Measurements from ENCODE around the gene FASTKD1. TPM values are rescaled to one million over a fixed set of nuclear protein-coding genes. Genes with fewer than 3 reads are reported as not detected.
"Not testable (repeated sequence)": the region's sequence is repeated elsewhere in the genome, so short reads cannot be mapped to it uniquely, and the experiment has no call there.

Gene FASTKD1
- 65.2 TPM for total RNA-seq
- long read RNA-seq, transcript FASTKD1-205 (14 exons, 2,791 nt), result minor isoform, 7 of 65 reads
- long read RNA-seq, transcript FASTKD1-204 (15 exons, 2,967 nt), result major isoform, 28 of 65 reads
- long read RNA-seq, partial matches to known transcripts, result 6 of 65 reads
- long read RNA-seq, other reads (novel, unspliced or antisense), result 20 of 65 reads

- intact Hi-C loops (cut with DNase I), result loop anchor here (1.0 kb wide), 2 partner anchors 11 to 225 kb away; partner anchors contain the start of genes PPIG and SSB
- peak; percentile 95 for DNase-seq (ENCODE audit: low spot score)
Measured at GRCh38 chr2:169573160-169573973, at the start of gene FASTKD1. Gene FASTKD1 (minus strand): TSS chr2:169573865. CDS start chr2:169572029, 1,836 bp downstream.

GRCh38 chr2:169623235-169623634 lies 49.6 kb upstream of the FASTKD1 start:
- intact Hi-C loops (cut with DNase I), result no loop called here
- no peak for DNase-seq (ENCODE audit: low spot score)

- DNase-seq (ENCODE audit: low spot score), result no peak
- intact Hi-C loops (cut with DNase I), result no loop called here
Measured at GRCh38 chr2:169620509-169620908, 46.8 kb upstream of the FASTKD1 start.

GRCh38 chr2:169619946-169620345 lies 46.3 kb upstream of the FASTKD1 start:
- intact Hi-C loops (cut with DNase I), result no loop called here
- no peak for DNase-seq (ENCODE audit: low spot score)

- intact Hi-C loops (cut with DNase I); DNase-seq (ENCODE audit: low spot score): not testable (repeated sequence)
Measured at GRCh38 chr2:169615982-169616381, 42.3 kb upstream of the FASTKD1 start.

- intact Hi-C loops (cut with DNase I), result no loop called here
- no peak for DNase-seq (ENCODE audit: low spot score)
Measured at GRCh38 chr2:169613876-169614275, 40.2 kb upstream of the FASTKD1 start.

GRCh38 chr2:169609264-169609663 lies 35.6 kb upstream of the FASTKD1 start:
- no peak for DNase-seq (ENCODE audit: low spot score)
- intact Hi-C loops (cut with DNase I), result no loop called here

- intact Hi-C loops (cut with DNase I), result no loop called here
- no peak for DNase-seq (ENCODE audit: low spot score)
Measured at GRCh38 chr2:169599568-169599967, 25.9 kb upstream of the FASTKD1 start.

- intact Hi-C loops (cut with DNase I), result no loop called here
- no peak for DNase-seq (ENCODE audit: low spot score)
Measured at GRCh38 chr2:169598982-169599381, 25.3 kb upstream of the FASTKD1 start.

GRCh38 chr2:169596546-169596945 lies 22.9 kb upstream of the FASTKD1 start:
- intact Hi-C loops (cut with DNase I); DNase-seq (ENCODE audit: low spot score): not testable (repeated sequence)

GRCh38 chr2:169590804-169591203 lies 17.1 kb upstream of the FASTKD1 start:
- intact Hi-C loops (cut with DNase I), result no loop called here
- DNase-seq (ENCODE audit: low spot score), result no peak

GRCh38 chr2:169585673-169586072 lies 12.0 kb upstream of the FASTKD1 start:
- DNase-seq (ENCODE audit: low spot score), result no peak
- intact Hi-C loops (cut with DNase I), result no loop called here

- intact Hi-C loops (cut with DNase I), result loop anchor here (1.0 to 5.0 kb wide), 2 partner anchors 11 to 108 kb away; partner anchors contain the start of genes CFAP210, FASTKD1 and PHOSPHO2
- DNase-seq (ENCODE audit: low spot score), result peak; percentile 96
Measured at GRCh38 chr2:169584005-169584877, 10.6 kb upstream of the FASTKD1 start, which contains the start of gene PPIG. Gene PPIG (plus strand): TSS chr2:169584351. CDS start chr2:169604042, 19,691 bp downstream.

GRCh38 chr2:169583518-169583917 lies 9.9 kb upstream of the FASTKD1 start:
- intact Hi-C loops (cut with DNase I), result loop anchor here (5.0 kb wide), 1 partner anchor 109 kb away; the partner anchor contains the start of genes CFAP210 and PHOSPHO2
- no peak for DNase-seq (ENCODE audit: low spot score)

- intact Hi-C loops (cut with DNase I), result loop anchor here (5.0 kb wide), 1 partner anchor 110 kb away; the partner anchor contains the start of genes CFAP210 and PHOSPHO2
- DNase-seq (ENCODE audit: low spot score), result not testable (repeated sequence)
Measured at GRCh38 chr2:169582552-169583266, 9.0 kb upstream of the FASTKD1 start.

- intact Hi-C loops (cut with DNase I), result no loop called here
- DNase-seq (ENCODE audit: low spot score), result no peak
Measured at GRCh38 chr2:169579044-169579443, 5.4 kb upstream of the FASTKD1 start.

GRCh38 chr2:169575264-169575663 lies 1.6 kb upstream of the FASTKD1 start:
- intact Hi-C loops (cut with DNase I); DNase-seq (ENCODE audit: low spot score): not testable (repeated sequence)

GRCh38 chr2:169574539-169574938 lies 874 bp upstream of the FASTKD1 start:
- intact Hi-C loops (cut with DNase I), result not testable (repeated sequence)

GRCh38 chr2:169573974-169574299 lies 272 bp upstream of the FASTKD1 start:
- no peak for DNase-seq (ENCODE audit: low spot score)
- intact Hi-C loops (cut with DNase I), result loop anchor here (1.0 kb wide), 2 partner anchors 10 to 224 kb away; partner anchors contain the start of genes PPIG and SSB

More at GRCh38 chr2:169574539-169574938, 874 bp upstream of the FASTKD1 start:
- DNase-seq (ENCODE audit: low spot score), result not testable (repeated sequence)
